ENCODE data around the gene PSTPIP2. TPM values are rescaled to one million over a fixed set of nuclear protein-coding genes. Genes with fewer than 3 reads are reported as not detected.

The PSTPIP2 gene
- total and polyA plus RNA-seq, 9 of the 15 experiments (the other 6 are each of a cell fraction or from before 2014, with no cell fraction given) = 14.0 to 45.7 (median 27.1) TPM

DNA sequence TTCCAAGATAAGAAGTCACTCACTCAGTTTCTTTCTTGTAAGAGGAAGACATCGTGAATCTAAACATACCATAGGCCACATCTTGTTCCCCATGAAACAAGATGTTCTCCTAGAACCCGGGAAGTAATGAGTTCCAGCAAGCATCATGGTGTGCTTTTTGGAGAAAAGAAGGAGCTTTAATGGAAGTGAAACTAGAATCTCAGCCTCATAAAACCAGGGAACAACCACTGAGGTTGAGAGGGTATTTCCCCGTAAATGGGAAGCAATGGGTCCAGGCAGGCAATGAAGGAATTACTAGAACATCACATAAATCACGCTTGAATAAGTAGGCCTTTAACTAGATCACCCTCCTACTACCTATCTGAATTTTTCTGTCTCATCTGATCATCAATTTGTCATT lies 40.3 kb downstream of the PSTPIP2 start (continued):
- TF ChIP-seq, protein P1, sequence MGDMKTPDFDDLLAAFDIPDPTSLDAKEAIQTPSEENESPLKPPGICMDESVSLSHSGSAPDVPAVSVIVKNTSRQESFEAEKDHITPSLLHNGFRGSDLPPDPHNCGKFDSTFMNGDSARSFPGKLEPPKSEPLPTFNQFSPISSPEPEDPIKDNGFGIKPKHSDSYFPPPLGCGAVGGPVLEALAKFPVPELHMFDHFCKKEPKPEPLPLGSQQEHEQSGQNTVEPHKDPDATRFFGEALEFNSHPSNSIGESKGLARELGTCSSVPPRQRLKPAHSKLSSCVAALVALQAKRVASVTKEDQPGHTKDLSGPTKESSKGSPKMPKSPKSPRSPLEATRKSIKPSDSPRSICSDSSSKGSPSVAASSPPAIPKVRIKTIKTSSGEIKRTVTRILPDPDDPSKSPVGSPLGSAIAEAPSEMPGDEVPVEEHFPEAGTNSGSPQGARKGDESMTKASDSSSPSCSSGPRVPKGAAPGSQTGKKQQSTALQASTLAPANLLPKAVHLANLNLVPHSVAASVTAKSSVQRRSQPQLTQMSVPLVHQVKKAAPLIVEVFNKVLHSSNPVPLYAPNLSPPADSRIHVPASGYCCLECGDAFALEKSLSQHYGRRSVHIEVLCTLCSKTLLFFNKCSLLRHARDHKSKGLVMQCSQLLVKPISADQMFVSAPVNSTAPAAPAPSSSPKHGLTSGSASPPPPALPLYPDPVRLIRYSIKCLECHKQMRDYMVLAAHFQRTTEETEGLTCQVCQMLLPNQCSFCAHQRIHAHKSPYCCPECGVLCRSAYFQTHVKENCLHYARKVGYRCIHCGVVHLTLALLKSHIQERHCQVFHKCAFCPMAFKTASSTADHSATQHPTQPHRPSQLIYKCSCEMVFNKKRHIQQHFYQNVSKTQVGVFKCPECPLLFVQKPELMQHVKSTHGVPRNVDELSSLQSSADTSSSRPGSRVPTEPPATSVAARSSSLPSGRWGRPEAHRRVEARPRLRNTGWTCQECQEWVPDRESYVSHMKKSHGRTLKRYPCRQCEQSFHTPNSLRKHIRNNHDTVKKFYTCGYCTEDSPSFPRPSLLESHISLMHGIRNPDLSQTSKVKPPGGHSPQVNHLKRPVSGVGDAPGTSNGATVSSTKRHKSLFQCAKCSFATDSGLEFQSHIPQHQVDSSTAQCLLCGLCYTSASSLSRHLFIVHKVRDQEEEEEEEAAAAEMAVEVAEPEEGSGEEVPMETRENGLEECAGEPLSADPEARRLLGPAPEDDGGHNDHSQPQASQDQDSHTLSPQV (IDR thresholded peaks at IDR 0.05) = no peak
- TF ChIP-seq NCOA1 (IDR thresholded peaks at IDR 0.05; ENCODE audit: low read depth) (no peak), HMGXB4 (CRISPR knock-in tag; IDR thresholded peaks at IDR 0.05) (no peak)
- TF ChIP-seq, protein P2, sequence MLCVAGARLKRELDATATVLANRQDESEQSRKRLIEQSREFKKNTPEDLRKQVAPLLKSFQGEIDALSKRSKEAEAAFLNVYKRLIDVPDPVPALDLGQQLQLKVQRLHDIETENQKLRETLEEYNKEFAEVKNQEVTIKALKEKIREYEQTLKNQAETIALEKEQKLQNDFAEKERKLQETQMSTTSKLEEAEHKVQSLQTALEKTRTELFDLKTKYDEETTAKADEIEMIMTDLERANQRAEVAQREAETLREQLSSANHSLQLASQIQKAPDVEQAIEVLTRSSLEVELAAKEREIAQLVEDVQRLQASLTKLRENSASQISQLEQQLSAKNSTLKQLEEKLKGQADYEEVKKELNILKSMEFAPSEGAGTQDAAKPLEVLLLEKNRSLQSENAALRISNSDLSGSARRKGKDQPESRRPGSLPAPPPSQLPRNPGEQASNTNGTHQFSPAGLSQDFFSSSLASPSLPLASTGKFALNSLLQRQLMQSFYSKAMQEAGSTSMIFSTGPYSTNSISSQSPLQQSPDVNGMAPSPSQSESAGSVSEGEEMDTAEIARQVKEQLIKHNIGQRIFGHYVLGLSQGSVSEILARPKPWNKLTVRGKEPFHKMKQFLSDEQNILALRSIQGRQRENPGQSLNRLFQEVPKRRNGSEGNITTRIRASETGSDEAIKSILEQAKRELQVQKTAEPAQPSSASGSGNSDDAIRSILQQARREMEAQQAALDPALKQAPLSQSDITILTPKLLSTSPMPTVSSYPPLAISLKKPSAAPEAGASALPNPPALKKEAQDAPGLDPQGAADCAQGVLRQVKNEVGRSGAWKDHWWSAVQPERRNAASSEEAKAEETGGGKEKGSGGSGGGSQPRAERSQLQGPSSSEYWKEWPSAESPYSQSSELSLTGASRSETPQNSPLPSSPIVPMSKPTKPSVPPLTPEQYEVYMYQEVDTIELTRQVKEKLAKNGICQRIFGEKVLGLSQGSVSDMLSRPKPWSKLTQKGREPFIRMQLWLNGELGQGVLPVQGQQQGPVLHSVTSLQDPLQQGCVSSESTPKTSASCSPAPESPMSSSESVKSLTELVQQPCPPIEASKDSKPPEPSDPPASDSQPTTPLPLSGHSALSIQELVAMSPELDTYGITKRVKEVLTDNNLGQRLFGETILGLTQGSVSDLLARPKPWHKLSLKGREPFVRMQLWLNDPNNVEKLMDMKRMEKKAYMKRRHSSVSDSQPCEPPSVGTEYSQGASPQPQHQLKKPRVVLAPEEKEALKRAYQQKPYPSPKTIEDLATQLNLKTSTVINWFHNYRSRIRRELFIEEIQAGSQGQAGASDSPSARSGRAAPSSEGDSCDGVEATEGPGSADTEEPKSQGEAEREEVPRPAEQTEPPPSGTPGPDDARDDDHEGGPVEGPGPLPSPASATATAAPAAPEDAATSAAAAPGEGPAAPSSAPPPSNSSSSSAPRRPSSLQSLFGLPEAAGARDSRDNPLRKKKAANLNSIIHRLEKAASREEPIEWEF (CRISPR knock-in tag; IDR thresholded peaks at IDR 0.05) = no peak
- TF ChIP-seq, protein P3, sequence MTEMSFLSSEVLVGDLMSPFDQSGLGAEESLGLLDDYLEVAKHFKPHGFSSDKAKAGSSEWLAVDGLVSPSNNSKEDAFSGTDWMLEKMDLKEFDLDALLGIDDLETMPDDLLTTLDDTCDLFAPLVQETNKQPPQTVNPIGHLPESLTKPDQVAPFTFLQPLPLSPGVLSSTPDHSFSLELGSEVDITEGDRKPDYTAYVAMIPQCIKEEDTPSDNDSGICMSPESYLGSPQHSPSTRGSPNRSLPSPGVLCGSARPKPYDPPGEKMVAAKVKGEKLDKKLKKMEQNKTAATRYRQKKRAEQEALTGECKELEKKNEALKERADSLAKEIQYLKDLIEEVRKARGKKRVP (CRISPR knock-in tag; IDR thresholded peaks at IDR 0.05) = no peak
- TF ChIP-seq, protein P4, sequence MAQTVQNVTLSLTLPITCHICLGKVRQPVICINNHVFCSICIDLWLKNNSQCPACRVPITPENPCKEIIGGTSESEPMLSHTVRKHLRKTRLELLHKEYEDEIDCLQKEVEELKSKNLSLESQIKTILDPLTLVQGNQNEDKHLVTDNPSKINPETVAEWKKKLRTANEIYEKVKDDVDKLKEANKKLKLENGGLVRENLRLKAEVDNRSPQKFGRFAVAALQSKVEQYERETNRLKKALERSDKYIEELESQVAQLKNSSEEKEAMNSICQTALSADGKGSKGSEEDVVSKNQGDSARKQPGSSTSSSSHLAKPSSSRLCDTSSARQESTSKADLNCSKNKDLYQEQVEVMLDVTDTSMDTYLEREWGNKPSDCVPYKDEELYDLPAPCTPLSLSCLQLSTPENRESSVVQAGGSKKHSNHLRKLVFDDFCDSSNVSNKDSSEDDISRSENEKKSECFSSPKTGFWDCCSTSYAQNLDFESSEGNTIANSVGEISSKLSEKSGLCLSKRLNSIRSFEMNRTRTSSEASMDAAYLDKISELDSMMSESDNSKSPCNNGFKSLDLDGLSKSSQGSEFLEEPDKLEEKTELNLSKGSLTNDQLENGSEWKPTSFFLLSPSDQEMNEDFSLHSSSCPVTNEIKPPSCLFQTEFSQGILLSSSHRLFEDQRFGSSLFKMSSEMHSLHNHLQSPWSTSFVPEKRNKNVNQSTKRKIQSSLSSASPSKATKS (CRISPR knock-in tag; IDR thresholded peaks at IDR 0.05) = no peak
